H1 (cell line): ENCODE measurements around the gene WDR19. TPM values are rescaled to one million over a fixed set of nuclear protein-coding genes. Genes with fewer than 3 reads are reported as not detected.

Experiments used
- CTCF ChIA-PET: fragments of 300-600 bp; sonication (Branson Sonifier 250); formaldehyde crosslinking; loops from one replicate; lab custom pipeline; 2021; ENCODE audit not compliant: partially characterized antibody; lab: Charles Lee
- POLR2A ChIA-PET: fragments of 300-600 bp; sonication (Branson Sonifier 250); formaldehyde crosslinking; loops from one replicate; lab custom pipeline; 2021; ENCODE audit warnings: inconsistent platforms; ENCODE audit not compliant: partially characterized antibody; lab: Charles Lee
- DNase-seq, 2 experiments: peaks; one replicate each; pipeline versions ENCODE4 v3.0.0 to v3.0.0-alpha.2; 2010 to 2022; ENCODE audit warnings: low spot score in 2 of 2, low read depth in 1 of 2, mixed read lengths in 1 of 2
- FAIRE-seq: peaks from 2 replicates; lab custom pipeline; 2011; peaks lifted over from hg19 to GRCh38; lab: Jason Lieb, UNC
- H2AFZ ChIP-seq: 2 replicates; pipeline ENCODE4 v1.8.1; 2012; ENCODE audit warnings: low read length, inconsistent platforms
- H2AK5ac ChIP-seq: 2 replicates; pipeline ENCODE4 v1.6.1; 2013; ENCODE audit warnings: low read depth, low read length
- H2BK120ac ChIP-seq: replicated peaks from 2 replicates; pipeline ENCODE3; 2013; ENCODE audit warnings: low read depth, low read length, inconsistent platforms
- H2BK12ac ChIP-seq: 2 replicates; pipeline ENCODE4 v1.6.1; 2013; ENCODE audit warnings: low read depth, low read length
- H2BK15ac ChIP-seq: 2 replicates; pipeline ENCODE4 v1.6.1; 2013; ENCODE audit warnings: low read length
- H2BK20ac ChIP-seq: 2 replicates; pipeline ENCODE4 v1.6.1; 2013; ENCODE audit warnings: low read length
- H2BK5ac ChIP-seq: 2 replicates; pipeline ENCODE4 v1.6.1; 2013; ENCODE audit warnings: low read depth, low read length
- H3K14ac ChIP-seq: 2 replicates; pipeline ENCODE4 v1.6.1; 2013; ENCODE audit warnings: inconsistent platforms; ENCODE audit not compliant: insufficient read length
- H3K18ac ChIP-seq: 2 replicates; pipeline ENCODE4 v1.6.1; 2013; ENCODE audit warnings: low read length; ENCODE audit errors: extremely low read depth
- H3K23ac ChIP-seq: 2 replicates; pipeline ENCODE4 v1.6.1; 2013; ENCODE audit warnings: inconsistent platforms; ENCODE audit not compliant: insufficient read length
- H3K23me2 ChIP-seq: 2 replicates; pipeline ENCODE4 v1.6.1; 2013; ENCODE audit warnings: low read depth, low read length
- H3K27ac ChIP-seq: 2 replicates; pipeline ENCODE4 v1.6.1; 2011; ENCODE audit warnings: low read depth, low read length, inconsistent platforms
- H3K27me3 ChIP-seq, 4 experiments: replicated peaks in 1 of 4; 1 replicate in 1 of 4; 2 replicates in 3 of 4; pipeline versions ENCODE4 v1.6.1 to v1.8.1; 2011 to 2013; ENCODE audit warnings: low read length in 3 of 4, mild to moderate bottlenecking in 3 of 4, inconsistent platforms in 2 of 4, mixed read lengths in 2 of 4, moderate library complexity in 1 of 4; ENCODE audit not compliant: control insufficient read depth in 3 of 4, insufficient read depth in 3 of 4; ENCODE audit errors: extremely low read depth in 1 of 4
- H3K36me3 ChIP-seq, 4 experiments: 2 replicates each; pipeline versions ENCODE4 v1.6.1 to v1.8.1; 2011 to 2013; ENCODE audit warnings: mild to moderate bottlenecking in 4 of 4, low read length in 3 of 4, moderate library complexity in 2 of 4, control low read depth in 1 of 4, inconsistent platforms in 1 of 4; ENCODE audit not compliant: insufficient read depth in 4 of 4, control insufficient read depth in 2 of 4
- H3K4ac ChIP-seq: replicated peaks from 2 replicates; pipeline ENCODE3; 2013; ENCODE audit warnings: low read length, low read depth, mixed read lengths, inconsistent platforms; ENCODE audit not compliant: insufficient read length
- H3K4me1 ChIP-seq, 4 experiments: replicated peaks in 1 of 4; 1 replicate in 1 of 4; 2 replicates in 3 of 4; pipeline versions ENCODE4 v1.6.1 to v1.8.1; 2011 to 2013; ENCODE audit warnings: low read length in 3 of 4, inconsistent platforms in 2 of 4, mixed read lengths in 1 of 4; ENCODE audit not compliant: insufficient read depth in 4 of 4, control insufficient read depth in 3 of 4
- H3K4me2 ChIP-seq, 2 experiments: 2 replicates each; pipeline versions ENCODE4 v1.6.1 to v1.8.1; 2011 to 2013; ENCODE audit warnings: low read depth in 2 of 2, low read length in 2 of 2, control low read depth in 1 of 2, inconsistent platforms in 1 of 2, mild to moderate bottlenecking in 1 of 2; ENCODE audit not compliant: insufficient read depth in 1 of 2
- H3K4me3 ChIP-seq, 4 experiments: fragments of 200-600, 300-600 bp in 1 of 4; sonication (generic), shearing (Covaris generic), sonication (Bioruptor Twin) in 1 of 4; 2 replicates each; pipeline versions ENCODE4 v1.5.1 to v1.8.1; 2011 to 2016; ENCODE audit warnings: low read length in 4 of 4, low read depth in 3 of 4, control low read depth in 2 of 4, inconsistent platforms in 2 of 4, mild to moderate bottlenecking in 2 of 4, mixed read lengths in 1 of 4, moderate library complexity in 1 of 4; ENCODE audit not compliant: insufficient read depth in 2 of 4; ENCODE audit errors: extremely low read depth in 1 of 4
- H3K56ac ChIP-seq: replicated peaks from 2 replicates; pipeline ENCODE3; 2013; ENCODE audit warnings: low read depth, mild to moderate bottlenecking, mixed read lengths, low read length, inconsistent platforms; ENCODE audit not compliant: insufficient read length
- H3K79me1 ChIP-seq: 2 replicates; pipeline ENCODE4 v1.6.1; 2013; ENCODE audit warnings: low read depth, low read length, control low read depth
- H3K79me2 ChIP-seq, 2 experiments: 2 replicates each; pipeline versions ENCODE4 v1.6.1 to v1.8.1; 2012 to 2013; ENCODE audit warnings: low read length in 2 of 2, mild to moderate bottlenecking in 2 of 2, inconsistent platforms in 1 of 2; ENCODE audit not compliant: insufficient read depth in 2 of 2, control insufficient read depth in 1 of 2
- H3K9ac ChIP-seq, 4 experiments: replicated peaks in 1 of 4; 1 replicate in 1 of 4; 2 replicates in 3 of 4; pipeline versions ENCODE4 v1.6.1 to v1.8.1; 2011 to 2013; ENCODE audit warnings: low read depth in 3 of 4, low read length in 3 of 4, control low read depth in 2 of 4, mild to moderate bottlenecking in 2 of 4, moderate library complexity in 2 of 4, inconsistent platforms in 1 of 4; ENCODE audit errors: extremely low read depth in 1 of 4
- H3K9me3 ChIP-seq, 2 experiments: 2 replicates each; pipeline versions ENCODE4 v1.6.1 to v1.8.1; 2012 to 2013; ENCODE audit warnings: mild to moderate bottlenecking in 2 of 2, moderate library complexity in 2 of 2, control low read depth in 1 of 2, inconsistent platforms in 1 of 2, low read depth in 1 of 2, low read length in 1 of 2, mixed read lengths in 1 of 2; ENCODE audit not compliant: insufficient read depth in 2 of 2
- H4K20me1 ChIP-seq, 2 experiments: replicated peaks in 1 of 2; 2 replicates each; pipeline versions ENCODE3 to v1.8.1; 2011 to 2013; ENCODE audit warnings: inconsistent platforms in 2 of 2, low read length in 2 of 2, mild to moderate bottlenecking in 1 of 2; ENCODE audit not compliant: insufficient read depth in 2 of 2, control insufficient read depth in 1 of 2
- H4K5ac ChIP-seq: 2 replicates; pipeline ENCODE4 v1.6.1; 2013; ENCODE audit warnings: low read length, low read depth, mixed read lengths, inconsistent platforms; ENCODE audit not compliant: insufficient read length
- H4K8ac ChIP-seq: 2 replicates; pipeline ENCODE4 v1.8.0; 2013; ENCODE audit warnings: mild to moderate bottlenecking, moderate library complexity, low read length, inconsistent platforms; ENCODE audit not compliant: insufficient read depth; ENCODE audit errors: extremely low read depth
- H4K91ac ChIP-seq: replicated peaks from 2 replicates; pipeline ENCODE3; 2013; ENCODE audit warnings: low read length, mixed read lengths, inconsistent platforms; ENCODE audit not compliant: insufficient read length
- ATF3 ChIP-seq: IDR thresholded peaks from 2 replicates; pipeline ENCODE4 v1.6.1; 2011; ENCODE audit warnings: low read depth, mild to moderate bottlenecking, low read length; ENCODE audit not compliant: insufficient read depth
- BRCA1 ChIP-seq: IDR thresholded peaks from 2 replicates; pipeline ENCODE4 v1.6.1; 2012; ENCODE audit warnings: low read depth, low read length, improper control_type of control experiment
- CHD2 ChIP-seq: IDR thresholded peaks from 2 replicates; pipeline ENCODE4 v1.6.1; 2012; ENCODE audit warnings: low read length, improper control_type of control experiment
- CTBP2 ChIP-seq: IDR thresholded peaks from 2 replicates; pipeline ENCODE4 v1.7.0; 2011; ENCODE audit warnings: borderline replicate concordance, mild to moderate bottlenecking, moderate library complexity, mixed read lengths, low read length; ENCODE audit not compliant: insufficient read depth, insufficient read length
- EZH2 ChIP-seq: fragments of 200-600 bp; sonication (generic); IDR thresholded peaks from 2 replicates; pipeline ENCODE4 v1.7.1; 2012; ENCODE audit warnings: low read depth, mild to moderate bottlenecking, moderate library complexity, low read length, inconsistent platforms; ENCODE audit not compliant: severe bottlenecking
- GABPA ChIP-seq: IDR thresholded peaks from 2 replicates; pipeline ENCODE4 v1.6.1; 2011; ENCODE audit warnings: mild to moderate bottlenecking, low read length, moderate library complexity, borderline replicate concordance; ENCODE audit not compliant: insufficient read depth
- GTF2F1 ChIP-seq: IDR thresholded peaks from 2 replicates; pipeline ENCODE4 v1.6.1; 2012; ENCODE audit warnings: low read depth, low read length, improper control_type of control experiment, borderline replicate concordance
- HDAC6 ChIP-seq: IDR thresholded peaks from one replicate; pipeline ENCODE4 v1.7.1; 2012; ENCODE audit warnings: low read depth, mild to moderate bottlenecking, inconsistent platforms, low read length, moderate library complexity
- SP1 ChIP-seq: IDR thresholded peaks from 2 replicates; pipeline ENCODE4 v1.6.1; 2011; ENCODE audit warnings: low read depth, low read length
- SRF ChIP-seq: IDR thresholded peaks from 2 replicates; pipeline ENCODE4 v1.6.1; 2011; ENCODE audit warnings: mild to moderate bottlenecking, low read depth, low read length, moderate library complexity
- SUZ12 ChIP-seq: fragments of 200-600 bp; sonication (generic); IDR thresholded peaks from 2 replicates; pipeline ENCODE4 v1.6.1; 2012; ENCODE audit warnings: mild to moderate bottlenecking, inconsistent platforms, low read length, moderate library complexity, mixed read lengths
- TAF1 ChIP-seq: IDR thresholded peaks from 2 replicates; pipeline ENCODE4 v1.6.1; 2011; ENCODE audit warnings: mild to moderate bottlenecking, low read depth, low read length
- WGBS, 2 experiments: shearing (Covaris generic) in 1 of 2; methylation state at CpG; one replicate each; pipeline versions ENCODE4 v1.1.6 to v1.1.7; 2013 to 2015; ENCODE audit warnings: low lambda C conversion rate in 2 of 2, mixed read lengths in 2 of 2, inconsistent platforms in 1 of 2, low coverage in 1 of 2, missing lambda C conversion rate in 1 of 2; ENCODE audit not compliant: insufficient replicate concordance in 2 of 2, insufficient coverage in 1 of 2, insufficient read length in 1 of 2; ENCODE audit errors: extremely low coverage in 1 of 2, missing lambda C conversion rate in 1 of 2; 5-methylcytosine and 5-hydroxymethylcytosine counted together
- polyA plus RNA-seq, 7 experiments: library from polyadenylated mRNA; depleted of rRNA in 3 of 7; stranded (reverse) in 5 of 7; unstranded in 2 of 7; fragments of >200 nt in 5 of 7; fragments of 200-250 nt in 2 of 7; gene quantifications; 1 replicate in 5 of 7; 2 replicates in 1 of 7; 4 replicates in 1 of 7; pipeline versions ENCODE4 v1.2.1 to v1.2.3, GENCODE V29; 2011 to 2013; ENCODE audit warnings: missing spikeins in 2 of 7, mixed read lengths in 2 of 7
- total RNA-seq: library from RNA; stranded (reverse); fragmentation: NEBNext Ultra II Directional; extraction: Animal tissue kit (Norgen Biotek cat#: 25700); gene quantifications from 2 replicates; pipeline ENCODE4 v1.2.1, GENCODE V29; 2021

The WDR19 gene
- total and polyA plus RNA-seq, 2 of the 8 experiments (the other 6 are each of a cell fraction or from before 2014, with no cell fraction given) = 22.2 to 23.3 TPM

DNA sequence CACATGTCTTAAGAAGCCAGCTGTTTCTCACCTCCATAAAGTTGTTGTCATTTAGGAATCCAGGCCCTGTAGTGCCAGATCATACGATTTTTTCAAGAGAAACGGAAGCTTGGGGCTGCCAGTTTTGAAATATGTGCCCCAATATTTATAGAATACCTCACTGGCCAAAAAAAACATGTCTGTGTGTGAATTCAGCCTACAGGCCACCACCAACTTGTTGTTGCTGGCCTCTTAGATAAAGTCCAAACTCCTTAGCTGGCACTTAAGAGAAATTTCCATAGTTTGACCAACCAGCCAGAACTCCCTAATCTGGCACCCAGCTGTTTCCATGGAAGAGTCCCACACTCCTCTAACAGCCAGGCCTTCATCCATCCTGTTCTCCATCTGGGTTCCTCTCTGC, 74.1 kb downstream of the WDR19 start:
- POLR2A ChIA-PET = no interaction called here
- no peak overlapping the region for H2BK12ac ChIP-seq
- no peak for TF ChIP-seq SRF
- no peak for TF ChIP-seq CHD2
- TF ChIP-seq CTBP2 = no peak
- no peak for TF ChIP-seq HDAC6
- no peak for TF ChIP-seq SP1
- TF ChIP-seq GABPA = no peak
- no peak for TF ChIP-seq ATF3
- no peak for TF ChIP-seq BRCA1
- TF ChIP-seq EZH2 = no peak
- TF ChIP-seq SUZ12 = no peak
- TF ChIP-seq TAF1 = no peak
- no peak for TF ChIP-seq GTF2F1

More for the DNA sequence above, 74.1 kb downstream of the WDR19 start:
- H2BK15ac ChIP-seq = no peak overlapping the region
- no peak overlapping the region for H4K91ac ChIP-seq
- no peaks in the 10 kb centered on the region; a peak in 1 of 7 replicates for H3K4me1 ChIP-seq
- no peak overlapping the region for H2BK20ac ChIP-seq
- no peak overlapping the region for H3K18ac ChIP-seq
- H3K79me2 ChIP-seq = no peaks in the 10 kb centered on the region
- H3K14ac ChIP-seq = no peak overlapping the region
- no peak overlapping the region for H3K4me3 ChIP-seq
- H3K27me3 ChIP-seq = no peaks in the 10 kb centered on the region
- H2AK5ac ChIP-seq = no peak overlapping the region
- no peak overlapping the region for H3K56ac ChIP-seq
- H4K5ac ChIP-seq = no peak overlapping the region
- H2AFZ ChIP-seq = no peak overlapping the region
- no peak overlapping the region for H4K8ac ChIP-seq
- WGBS, 2 experiments = 92% methylated on average over 2 of the region's 2 CpGs; no CpG with 5 or more reads in 1 of the 2 experiments
- no peak overlapping the region for H3K23ac ChIP-seq
- H3K23me2 ChIP-seq = no peaks in the 10 kb centered on the region
- no peak overlapping the region for H3K4me2 ChIP-seq
- CTCF ChIA-PET = interaction anchor here (0.7 kb wide), 1 partner anchor 168 kb away, joined by 3 read pairs; no protein-coding TSS in a partner anchor
- DNase-seq (no peak), FAIRE-seq (no peak)
- no peak overlapping the region for H2BK5ac ChIP-seq
- no peak overlapping the region for H3K27ac ChIP-seq
- peaks cover 0 to 4% (median 0%) of the 10 kb centered on the region in 4 experiments; a peak in 5 of 8 replicates for H3K36me3 ChIP-seq
- H4K20me1 ChIP-seq = no peaks in the 10 kb centered on the region
- no peak overlapping the region for H2BK120ac ChIP-seq
- H3K79me1 ChIP-seq = no peaks in the 10 kb centered on the region
- no peaks in the 10 kb centered on the region for H3K9me3 ChIP-seq
- H3K4ac ChIP-seq = no peak overlapping the region
- no peak overlapping the region for H3K9ac ChIP-seq
